ENCODE measurements around the gene EIF2S2. TPM values are rescaled to one million over a fixed set of nuclear protein-coding genes. Genes with fewer than 3 reads are reported as not detected.
A peak's percentile ranks its signal among the peaks of the same experiment; 100 is the strongest.

Gene EIF2S2
- total RNA-seq, 1 donor from 2014 or later: 44.8 TPM

GRCh38 chr20:34047010-34047687 is 64.9 kb downstream of the EIF2S2 start:
- ATAC-seq (no peak), DNase-seq (ENCODE audit: low spot score) (no peak)
- intact Hi-C loops (cut with DNase I): no loop called here

- DNase-seq (ENCODE audit: low spot score): no peak
- intact Hi-C loops (cut with DNase I): no loop called here
- ATAC-seq: no peak
These were observed 65.9 kb downstream of the EIF2S2 start for GRCh38 chr20:34045930-34046725.

GRCh38 chr20:34045294-34045693 is 66.7 kb downstream of the EIF2S2 start:
- intact Hi-C loops (cut with DNase I): no loop called here
- peak; percentile 79 for ATAC-seq
- no peak for DNase-seq (ENCODE audit: low spot score)

GRCh38 chr20:34043025-34043424 is 69.0 kb downstream of the EIF2S2 start:
- intact Hi-C loops (cut with DNase I): no loop called here
- ATAC-seq (peak; percentile 23), DNase-seq (ENCODE audit: low spot score) (no peak)

- intact Hi-C loops (cut with DNase I): no loop called here
- DNase-seq (ENCODE audit: low spot score) (no peak), ATAC-seq (no peak)
These were observed 69.8 kb downstream of the EIF2S2 start for GRCh38 chr20:34042262-34042661.

GRCh38 chr20:34041226-34041625 is 70.8 kb downstream of the EIF2S2 start:
- DNase-seq (ENCODE audit: low spot score): no peak
- no peak for ATAC-seq
- intact Hi-C loops (cut with DNase I): no loop called here

- ATAC-seq (peak; percentile 31), DNase-seq (ENCODE audit: low spot score) (no peak)
- intact Hi-C loops (cut with DNase I): no loop called here
These were observed 71.6 kb downstream of the EIF2S2 start for GRCh38 chr20:34040300-34040995.

Small RNA genes within 50 kb of the gene (microRNA-seq; reads per million reads assigned to microRNA genes)
- not detected for gene MIR4755

Other genes starting within 250 kb of the EIF2S2 start
- gene RALY, start 118.3 kb downstream of the EIF2S2 start, total RNA-seq: 94.6 TPM
- 3.0 TPM for gene ASIP, start 129.2 kb upstream of the EIF2S2 start, total RNA-seq
- 48.1 TPM for gene AHCY, start 191.1 kb upstream of the EIF2S2 start, total RNA-seq

All from sciatic nerve (tissue), 2 donors.